Testis (tissue), 2 donors: Measurements from ENCODE around the gene ANO9.

ENCODE experiments used
- POLR2A ChIP-seq: fragments of 450-650 bp; IDR thresholded peaks from one replicate; pipeline ENCODE4 v1.6.1; 2017; ENCODE audit warnings: antibody characterized with exemption, mild to moderate bottlenecking, moderate library complexity
- TF ChIP-seq, protein P1 (sequence below), 3 experiments: fragments of 450-650 bp in 2 of 3; fragments of 200-600 bp in 1 of 3; sonication (generic) in 1 of 3; IDR thresholded peaks; one replicate each; pipeline ENCODE4 v1.5.1; 2016 to 2019; ENCODE audit warnings: antibody characterized with exemption in 3 of 3, mild to moderate bottlenecking in 2 of 3, moderate library complexity in 1 of 3

DNA sequence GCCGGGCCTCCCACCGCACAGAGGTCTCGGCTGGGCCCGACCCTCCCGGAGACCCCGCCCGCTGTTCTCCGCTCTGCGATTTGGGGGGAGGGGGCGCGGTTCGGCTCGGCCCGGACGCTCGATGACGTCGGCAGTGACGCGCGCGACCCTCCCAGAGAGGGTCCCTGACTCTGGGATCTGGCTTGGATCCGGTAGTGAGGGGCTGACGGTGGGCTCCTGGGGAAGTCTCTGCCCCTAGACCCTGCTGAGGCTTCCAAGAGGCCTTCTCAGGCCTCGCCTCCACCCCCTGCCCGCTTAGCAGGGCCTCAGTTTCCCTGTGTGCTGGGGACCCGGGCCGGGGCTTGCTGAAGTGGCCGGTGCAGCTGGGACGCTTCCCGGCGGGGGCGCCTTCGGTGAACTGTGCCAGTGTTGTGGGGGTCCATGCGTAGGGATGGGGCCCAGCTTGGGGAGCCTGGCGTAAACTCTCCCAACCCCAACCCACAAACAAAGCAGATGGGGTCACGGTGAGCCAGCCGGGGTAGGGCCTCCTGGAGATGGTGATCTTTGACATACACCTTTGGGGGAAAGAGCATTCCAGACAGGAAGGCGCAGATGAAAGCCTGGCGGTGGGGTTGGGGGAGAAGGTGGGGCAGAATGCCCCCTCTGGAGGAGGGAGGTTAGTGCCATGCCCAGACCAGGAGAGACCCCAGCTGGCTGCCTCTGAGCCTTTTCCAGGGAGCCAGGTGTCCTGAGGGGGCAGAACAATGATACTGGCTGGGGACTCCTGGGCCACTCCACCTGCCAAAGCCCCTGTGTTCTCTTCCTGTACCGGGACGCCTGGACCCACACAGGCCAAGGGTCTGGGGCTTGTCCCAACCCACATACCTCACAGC, 71.5 kb downstream of the ANO9 start:
- TF ChIP-seq, protein P1, sequence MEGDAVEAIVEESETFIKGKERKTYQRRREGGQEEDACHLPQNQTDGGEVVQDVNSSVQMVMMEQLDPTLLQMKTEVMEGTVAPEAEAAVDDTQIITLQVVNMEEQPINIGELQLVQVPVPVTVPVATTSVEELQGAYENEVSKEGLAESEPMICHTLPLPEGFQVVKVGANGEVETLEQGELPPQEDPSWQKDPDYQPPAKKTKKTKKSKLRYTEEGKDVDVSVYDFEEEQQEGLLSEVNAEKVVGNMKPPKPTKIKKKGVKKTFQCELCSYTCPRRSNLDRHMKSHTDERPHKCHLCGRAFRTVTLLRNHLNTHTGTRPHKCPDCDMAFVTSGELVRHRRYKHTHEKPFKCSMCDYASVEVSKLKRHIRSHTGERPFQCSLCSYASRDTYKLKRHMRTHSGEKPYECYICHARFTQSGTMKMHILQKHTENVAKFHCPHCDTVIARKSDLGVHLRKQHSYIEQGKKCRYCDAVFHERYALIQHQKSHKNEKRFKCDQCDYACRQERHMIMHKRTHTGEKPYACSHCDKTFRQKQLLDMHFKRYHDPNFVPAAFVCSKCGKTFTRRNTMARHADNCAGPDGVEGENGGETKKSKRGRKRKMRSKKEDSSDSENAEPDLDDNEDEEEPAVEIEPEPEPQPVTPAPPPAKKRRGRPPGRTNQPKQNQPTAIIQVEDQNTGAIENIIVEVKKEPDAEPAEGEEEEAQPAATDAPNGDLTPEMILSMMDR (IDR thresholded peaks at IDR 0.05) = no peak
- TF ChIP-seq POLR2A = no peak
